Left ventricle myocardium superior (tissue), 1 donor: ENCODE results near the gene MARCKS. TPM values are rescaled to one million over a fixed set of nuclear protein-coding genes. Genes with fewer than 3 reads are reported as not detected.

Source experiments
- total RNA-seq: library from RNA; stranded (reverse); fragmentation: NEBNext Ultra II Directional; extraction: Animal tissue kit (Norgen Biotek cat#: 25700); gene quantifications from one replicate; pipeline ENCODE4 v1.2.1, GENCODE V29; 2021
- donor health status: DM: no; HTN: yes; CAD: no; lungs with severe emphysema.

MARCKS gene
- total RNA-seq, 1 donor from 2014 or later, result 25.4 TPM

Other genes with a start within 250 kb of the MARCKS start
- 46.7 TPM for gene HDAC2, start 113.8 kb downstream of the MARCKS start, total RNA-seq